ENCODE data around the gene USP36. TPM values are rescaled to one million over a fixed set of nuclear protein-coding genes. Genes with fewer than 3 reads are reported as not detected.

Gene USP36
- total RNA-seq, 1 experiment from 2014 or later = 74.0 TPM

DNA sequence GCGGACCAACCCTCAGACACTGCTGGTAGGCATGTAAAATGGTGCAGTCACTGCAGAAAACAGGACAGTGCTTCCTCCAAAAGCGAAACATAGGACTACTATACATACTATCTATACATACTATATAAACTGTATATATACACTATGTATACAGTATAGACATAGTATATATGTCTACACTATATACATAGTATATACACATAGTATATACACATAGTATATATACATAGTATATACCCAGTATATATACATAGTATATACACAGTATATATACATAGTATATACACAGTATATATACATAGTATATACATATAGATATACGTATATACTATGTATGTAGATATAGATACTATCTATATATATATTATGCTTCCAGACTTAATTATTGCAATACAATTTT is 6.4 kb upstream of the USP36 start:
- TF ChIP-seq GRHL2 (CRISPR knock-in tag; IDR thresholded peaks at IDR 0.05; ENCODE audit: insufficient replicate concordance, severe bottlenecking) (no peak), MAX (CRISPR knock-in tag; IDR thresholded peaks at IDR 0.05) (no peak), SOX15 (CRISPR knock-in tag; IDR thresholded peaks at IDR 0.05) (no peak), RELA (CRISPR knock-in tag; IDR thresholded peaks at IDR 0.05; ENCODE audit: borderline replicate concordance) (no peak), ATF1 (CRISPR knock-in tag; IDR thresholded peaks at IDR 0.05) (no peak), PRRX2 (CRISPR knock-in tag; IDR thresholded peaks at IDR 0.05) (no peak), ZBTB21 (CRISPR knock-in tag; IDR thresholded peaks at IDR 0.05; ENCODE audit: borderline replicate concordance) (no peak), GTF2I (CRISPR knock-in tag; conservative IDR thresholded peaks at IDR 0.05) (no peak)
- TF ChIP-seq, protein P1, sequence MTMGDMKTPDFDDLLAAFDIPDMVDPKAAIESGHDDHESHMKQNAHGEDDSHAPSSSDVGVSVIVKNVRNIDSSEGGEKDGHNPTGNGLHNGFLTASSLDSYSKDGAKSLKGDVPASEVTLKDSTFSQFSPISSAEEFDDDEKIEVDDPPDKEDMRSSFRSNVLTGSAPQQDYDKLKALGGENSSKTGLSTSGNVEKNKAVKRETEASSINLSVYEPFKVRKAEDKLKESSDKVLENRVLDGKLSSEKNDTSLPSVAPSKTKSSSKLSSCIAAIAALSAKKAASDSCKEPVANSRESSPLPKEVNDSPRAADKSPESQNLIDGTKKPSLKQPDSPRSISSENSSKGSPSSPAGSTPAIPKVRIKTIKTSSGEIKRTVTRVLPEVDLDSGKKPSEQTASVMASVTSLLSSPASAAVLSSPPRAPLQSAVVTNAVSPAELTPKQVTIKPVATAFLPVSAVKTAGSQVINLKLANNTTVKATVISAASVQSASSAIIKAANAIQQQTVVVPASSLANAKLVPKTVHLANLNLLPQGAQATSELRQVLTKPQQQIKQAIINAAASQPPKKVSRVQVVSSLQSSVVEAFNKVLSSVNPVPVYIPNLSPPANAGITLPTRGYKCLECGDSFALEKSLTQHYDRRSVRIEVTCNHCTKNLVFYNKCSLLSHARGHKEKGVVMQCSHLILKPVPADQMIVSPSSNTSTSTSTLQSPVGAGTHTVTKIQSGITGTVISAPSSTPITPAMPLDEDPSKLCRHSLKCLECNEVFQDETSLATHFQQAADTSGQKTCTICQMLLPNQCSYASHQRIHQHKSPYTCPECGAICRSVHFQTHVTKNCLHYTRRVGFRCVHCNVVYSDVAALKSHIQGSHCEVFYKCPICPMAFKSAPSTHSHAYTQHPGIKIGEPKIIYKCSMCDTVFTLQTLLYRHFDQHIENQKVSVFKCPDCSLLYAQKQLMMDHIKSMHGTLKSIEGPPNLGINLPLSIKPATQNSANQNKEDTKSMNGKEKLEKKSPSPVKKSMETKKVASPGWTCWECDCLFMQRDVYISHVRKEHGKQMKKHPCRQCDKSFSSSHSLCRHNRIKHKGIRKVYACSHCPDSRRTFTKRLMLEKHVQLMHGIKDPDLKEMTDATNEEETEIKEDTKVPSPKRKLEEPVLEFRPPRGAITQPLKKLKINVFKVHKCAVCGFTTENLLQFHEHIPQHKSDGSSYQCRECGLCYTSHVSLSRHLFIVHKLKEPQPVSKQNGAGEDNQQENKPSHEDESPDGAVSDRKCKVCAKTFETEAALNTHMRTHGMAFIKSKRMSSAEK (CRISPR knock-in tag; IDR thresholded peaks at IDR 0.05; ENCODE audit: borderline replicate concordance) = no peak
- TF ChIP-seq, protein P2, sequence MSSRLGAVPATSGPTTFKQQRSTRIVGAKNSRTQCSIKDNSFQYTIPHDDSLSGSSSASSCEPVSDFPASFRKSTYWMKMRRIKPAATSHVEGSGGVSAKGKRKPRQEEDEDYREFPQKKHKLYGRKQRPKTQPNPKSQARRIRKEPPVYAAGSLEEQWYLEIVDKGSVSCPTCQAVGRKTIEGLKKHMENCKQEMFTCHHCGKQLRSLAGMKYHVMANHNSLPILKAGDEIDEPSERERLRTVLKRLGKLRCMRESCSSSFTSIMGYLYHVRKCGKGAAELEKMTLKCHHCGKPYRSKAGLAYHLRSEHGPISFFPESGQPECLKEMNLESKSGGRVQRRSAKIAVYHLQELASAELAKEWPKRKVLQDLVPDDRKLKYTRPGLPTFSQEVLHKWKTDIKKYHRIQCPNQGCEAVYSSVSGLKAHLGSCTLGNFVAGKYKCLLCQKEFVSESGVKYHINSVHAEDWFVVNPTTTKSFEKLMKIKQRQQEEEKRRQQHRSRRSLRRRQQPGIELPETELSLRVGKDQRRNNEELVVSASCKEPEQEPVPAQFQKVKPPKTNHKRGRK (CRISPR knock-in tag; IDR thresholded peaks at IDR 0.05; ENCODE audit: borderline replicate concordance) = no peak
- TF ChIP-seq, protein P3, sequence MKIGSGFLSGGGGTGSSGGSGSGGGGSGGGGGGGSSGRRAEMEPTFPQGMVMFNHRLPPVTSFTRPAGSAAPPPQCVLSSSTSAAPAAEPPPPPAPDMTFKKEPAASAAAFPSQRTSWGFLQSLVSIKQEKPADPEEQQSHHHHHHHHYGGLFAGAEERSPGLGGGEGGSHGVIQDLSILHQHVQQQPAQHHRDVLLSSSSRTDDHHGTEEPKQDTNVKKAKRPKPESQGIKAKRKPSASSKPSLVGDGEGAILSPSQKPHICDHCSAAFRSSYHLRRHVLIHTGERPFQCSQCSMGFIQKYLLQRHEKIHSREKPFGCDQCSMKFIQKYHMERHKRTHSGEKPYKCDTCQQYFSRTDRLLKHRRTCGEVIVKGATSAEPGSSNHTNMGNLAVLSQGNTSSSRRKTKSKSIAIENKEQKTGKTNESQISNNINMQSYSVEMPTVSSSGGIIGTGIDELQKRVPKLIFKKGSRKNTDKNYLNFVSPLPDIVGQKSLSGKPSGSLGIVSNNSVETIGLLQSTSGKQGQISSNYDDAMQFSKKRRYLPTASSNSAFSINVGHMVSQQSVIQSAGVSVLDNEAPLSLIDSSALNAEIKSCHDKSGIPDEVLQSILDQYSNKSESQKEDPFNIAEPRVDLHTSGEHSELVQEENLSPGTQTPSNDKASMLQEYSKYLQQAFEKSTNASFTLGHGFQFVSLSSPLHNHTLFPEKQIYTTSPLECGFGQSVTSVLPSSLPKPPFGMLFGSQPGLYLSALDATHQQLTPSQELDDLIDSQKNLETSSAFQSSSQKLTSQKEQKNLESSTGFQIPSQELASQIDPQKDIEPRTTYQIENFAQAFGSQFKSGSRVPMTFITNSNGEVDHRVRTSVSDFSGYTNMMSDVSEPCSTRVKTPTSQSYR (CRISPR knock-in tag; IDR thresholded peaks at IDR 0.05) = no peak
- Mint-ChIP-seq H3K9me3 (no peaks in the 10 kb centered on the region), H3K36me3 (no peaks in the 10 kb centered on the region), H3K27ac (no peak overlapping the region), H3K4me1 (peaks cover 2% of the 10 kb centered on the region; the same call in 1 of the 2 replicates), H3K27me3 (ENCODE audit: low read depth) (no peaks in the 10 kb centered on the region), H3K4me3 (no peak overlapping the region)
- ChIA-PET CTCF (no interaction called here), POLR2A (no interaction called here)
- DNase-seq (ENCODE audit: low spot score) = no peak
- no peak for ATAC-seq

DNA sequence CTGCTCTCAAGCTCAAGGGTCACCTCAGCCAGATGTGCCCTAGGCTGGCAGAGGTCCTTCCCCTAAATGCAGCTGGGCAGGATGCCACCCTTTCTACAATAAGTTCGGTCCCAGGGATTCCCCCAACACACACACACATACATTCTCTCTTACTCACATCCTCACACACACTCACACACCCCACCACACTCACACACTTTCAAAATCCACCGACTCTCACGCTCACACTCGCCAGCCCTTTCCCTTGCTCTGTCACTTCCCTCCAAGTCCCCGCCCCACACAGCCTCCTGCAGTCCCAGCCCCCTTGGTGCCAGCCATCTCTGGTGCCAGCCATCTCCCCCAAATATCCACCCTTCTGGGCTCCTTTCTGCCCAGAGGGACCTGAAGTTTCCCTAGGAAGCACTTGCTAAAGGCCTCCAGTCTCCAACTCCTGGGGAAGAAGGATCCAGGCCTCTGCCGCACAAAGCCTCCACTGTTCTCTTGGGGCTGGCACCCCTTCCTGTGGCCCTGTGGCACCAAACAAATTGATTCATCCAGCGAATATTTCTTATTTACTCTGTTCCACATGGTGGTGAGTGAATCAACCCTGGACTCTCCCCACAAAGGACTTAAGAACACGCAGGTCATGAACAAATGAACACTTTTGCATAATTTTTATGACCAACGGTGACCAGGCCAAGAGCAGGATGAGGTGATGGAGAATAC is 3.8 kb upstream of the USP36 start:
- TF ChIP-seq, protein P3 (CRISPR knock-in tag; IDR thresholded peaks at IDR 0.05) = no peak
- TF ChIP-seq TCF7 (CRISPR knock-in tag; IDR thresholded peaks at IDR 0.05; ENCODE audit: low read depth) (no peak), HMGA2 (CRISPR knock-in tag; IDR thresholded peaks at IDR 0.05) (no peak), MYBL2 (CRISPR knock-in tag; IDR thresholded peaks at IDR 0.05) (no peak), NR3C1 (CRISPR knock-in tag; conservative IDR thresholded peaks at IDR 0.05; ENCODE audit: low read depth) (no peak), TEAD1 (CRISPR knock-in tag; IDR thresholded peaks at IDR 0.05) (no peak)
- Mint-ChIP-seq H3K27me3 (ENCODE audit: low read depth) (no peaks in the 10 kb centered on the region), H3K9me3 (no peaks in the 10 kb centered on the region), H3K4me1 (peaks cover 10% of the 10 kb centered on the region), H3K27ac (no peak overlapping the region), H3K36me3 (no peaks in the 10 kb centered on the region), H3K4me3 (no peak overlapping the region)
- POLR2A ChIA-PET = interaction anchor here (0.7 kb wide), 1 partner anchor 48 kb away, joined by 11 read pairs; no protein-coding TSS in a partner anchor
- ATAC-seq = no peak
- CTCF ChIA-PET = interaction anchor here (1.5 to 4.2 kb wide), 4 partner anchors 8 to 129 kb away, joined by 3 to 27 read pairs (median 12); no protein-coding TSS in a partner anchor
- DNase-seq (ENCODE audit: low spot score) = no peak
